Measurements from ENCODE around the gene PHACTR1. TPM values are rescaled to one million over a fixed set of nuclear protein-coding genes. Genes with fewer than 3 reads are reported as not detected.

The PHACTR1 gene
- total and polyA plus RNA-seq, 2 of the 4 experiments (the other 2 are of a cell fraction), result not detected

DNA sequence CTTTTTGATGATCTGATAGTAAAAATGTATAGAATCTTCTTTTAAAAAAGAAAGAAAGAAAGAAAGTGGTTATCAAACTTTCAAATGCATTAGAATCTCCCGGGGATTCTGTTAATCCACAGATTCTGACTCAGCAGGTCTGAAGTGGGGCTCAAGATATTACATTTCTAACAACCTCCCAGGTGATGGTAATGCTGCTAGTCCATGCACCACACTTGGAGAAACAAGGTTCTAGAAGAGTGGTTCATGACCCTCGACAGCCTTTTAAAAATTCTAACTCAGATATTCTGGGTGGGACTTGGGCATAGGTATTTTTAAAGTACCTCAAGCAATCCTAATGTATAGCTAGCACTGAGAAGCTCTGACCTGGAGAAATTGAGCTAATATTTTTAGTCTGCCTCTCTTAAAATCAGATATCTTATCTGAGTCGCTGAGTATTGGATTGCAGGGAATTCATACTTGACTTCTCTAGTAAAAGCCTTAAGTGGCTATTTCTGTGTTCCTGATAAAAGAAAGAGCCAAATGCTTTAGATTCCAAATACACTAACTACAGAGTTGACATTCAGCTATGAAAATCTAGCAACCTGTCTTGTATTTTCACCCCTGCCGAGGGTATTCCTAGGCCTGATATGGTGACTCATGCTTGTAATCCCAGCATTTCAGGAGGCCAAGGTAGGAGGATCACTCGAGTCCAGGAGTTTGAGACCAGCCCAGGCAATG lies 252.4 kb downstream of the PHACTR1 start:
- WGBS, 2 experiments (ENCODE audit: extremely low coverage in 2 of 2, insufficient read length in 1 of 2), result no CpG with 5 or more reads among the region's 5 CpGs
- in situ Hi-C loops (cut with MboI; ENCODE audit: low sequenced_read_pairs), result no loop called here
- Histone ChIP-seq H3K79me1 (ENCODE audit: low read depth in 1 of 2, low read length in 2 of 2) (no peaks in the 10 kb centered on the region), H3K36me3 (ENCODE audit: control insufficient read depth, insufficient read depth, low read length) (no peaks in the 10 kb centered on the region), H3K9ac (ENCODE audit: low read depth, low read length) (no peak overlapping the region), H2AFZ (replicated peaks; ENCODE audit: low read length, poor library complexity) (no peak overlapping the region), H2AK9ac (replicated peaks; ENCODE audit: low read depth, low read length, poor library complexity) (no peak overlapping the region), H3K23ac (ENCODE audit: low read depth, low read length) (no peak overlapping the region), H3K4me3 (ENCODE audit: insufficient read depth, low read depth, low read length) (no peak overlapping the region), H2BK20ac (ENCODE audit: low read depth, low read length) (no peak overlapping the region), H4K8ac (ENCODE audit: low read depth in 2 of 2, low read length in 2 of 2) (no peak overlapping the region), H3K14ac (replicated peaks; ENCODE audit: low read depth, low read length) (no peak overlapping the region), H3K56ac (ENCODE audit: extremely low read depth, insufficient read depth, low read length) (no peak overlapping the region), H2BK120ac (ENCODE audit: low read depth, low read length) (no peak overlapping the region), H3K4ac (ENCODE audit: low read depth, low read length) (no peak overlapping the region), H3K18ac (ENCODE audit: low read depth, low read length) (no peak overlapping the region), H2BK5ac (ENCODE audit: low read depth, low read length, poor library complexity, severe bottlenecking) (no peak overlapping the region), H3K4me2 (ENCODE audit: low read depth, low read length) (no peak overlapping the region), H3K27ac (ENCODE audit: insufficient read depth, low read length) (no peak overlapping the region), H4K20me1 (ENCODE audit: insufficient read depth, low read length) (no peaks in the 10 kb centered on the region), H4K91ac (ENCODE audit: insufficient read depth, low read depth, low read length) (no peak overlapping the region), H3K9me1 (ENCODE audit: insufficient read depth, low read length) (no peaks in the 10 kb centered on the region), H3K4me1 (ENCODE audit: control insufficient read depth, insufficient read depth, low read length) (no peaks in the 10 kb centered on the region), H2BK15ac (ENCODE audit: low read depth, low read length) (no peak overlapping the region), H2AK5ac (ENCODE audit: low read depth, low read length) (no peak overlapping the region), H3K9me3 (ENCODE audit: control insufficient read depth, insufficient read depth, low read length) (peaks cover 2% of the 10 kb centered on the region; the same call in 1 of the 2 replicates), H4K5ac (ENCODE audit: low read depth, low read length) (no peak overlapping the region), H3K27me3 (ENCODE audit: control insufficient read depth, insufficient read depth, low read length) (no peaks in the 10 kb centered on the region)
- dilution Hi-C loops (cut with HindIII; ENCODE audit: low sequenced_read_pairs, unreplicated experiment), result no loop called here
- POLR2A ChIA-PET (ENCODE audit: unreplicated experiment), result no interaction called here
- no peak for ATAC-seq (ENCODE audit: low read depth)
- no peak for TF ChIP-seq RCOR1 (IDR thresholded peaks at IDR 0.05; ENCODE audit: insufficient replicate concordance, low read length)
- TF ChIP-seq CHD1 (IDR thresholded peaks at IDR 0.05; ENCODE audit: low read depth, low read length), result no peak
- TF ChIP-seq FOS (IDR thresholded peaks at IDR 0.05; ENCODE audit: low read depth, low read length), result no peak
- TF ChIP-seq, protein P1, sequence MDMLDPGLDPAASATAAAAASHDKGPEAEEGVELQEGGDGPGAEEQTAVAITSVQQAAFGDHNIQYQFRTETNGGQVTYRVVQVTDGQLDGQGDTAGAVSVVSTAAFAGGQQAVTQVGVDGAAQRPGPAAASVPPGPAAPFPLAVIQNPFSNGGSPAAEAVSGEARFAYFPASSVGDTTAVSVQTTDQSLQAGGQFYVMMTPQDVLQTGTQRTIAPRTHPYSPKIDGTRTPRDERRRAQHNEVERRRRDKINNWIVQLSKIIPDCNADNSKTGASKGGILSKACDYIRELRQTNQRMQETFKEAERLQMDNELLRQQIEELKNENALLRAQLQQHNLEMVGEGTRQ (IDR thresholded peaks at IDR 0.05; ENCODE audit: low read depth, low read length), result no peak
- TF ChIP-seq POLR2A (IDR thresholded peaks at IDR 0.05; ENCODE audit: low read depth, low read length), result no peak
- no peak for TF ChIP-seq NFE2L2 (IDR thresholded peaks at IDR 0.05; ENCODE audit: low read depth, low read length)
- no peak for TF ChIP-seq MAFK (IDR thresholded peaks at IDR 0.05; ENCODE audit: low read depth, low read length)
- no peak for TF ChIP-seq RFX5 (IDR thresholded peaks at IDR 0.05; ENCODE audit: low read depth, low read length)
- no peak for TF ChIP-seq MAZ (IDR thresholded peaks at IDR 0.05; ENCODE audit: borderline replicate concordance, low read depth, low read length)
- TF ChIP-seq RAD21 (IDR thresholded peaks at IDR 0.05; ENCODE audit: low read length), result no peak
- TF ChIP-seq CEBPB (IDR thresholded peaks at IDR 0.05; ENCODE audit: low read depth, low read length), result no peak
- TF ChIP-seq, protein P2, sequence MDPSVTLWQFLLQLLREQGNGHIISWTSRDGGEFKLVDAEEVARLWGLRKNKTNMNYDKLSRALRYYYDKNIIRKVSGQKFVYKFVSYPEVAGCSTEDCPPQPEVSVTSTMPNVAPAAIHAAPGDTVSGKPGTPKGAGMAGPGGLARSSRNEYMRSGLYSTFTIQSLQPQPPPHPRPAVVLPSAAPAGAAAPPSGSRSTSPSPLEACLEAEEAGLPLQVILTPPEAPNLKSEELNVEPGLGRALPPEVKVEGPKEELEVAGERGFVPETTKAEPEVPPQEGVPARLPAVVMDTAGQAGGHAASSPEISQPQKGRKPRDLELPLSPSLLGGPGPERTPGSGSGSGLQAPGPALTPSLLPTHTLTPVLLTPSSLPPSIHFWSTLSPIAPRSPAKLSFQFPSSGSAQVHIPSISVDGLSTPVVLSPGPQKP (IDR thresholded peaks at IDR 0.05; ENCODE audit: borderline replicate concordance, low read depth, low read length), result no peak
- TF ChIP-seq SMC3 (IDR thresholded peaks at IDR 0.05; ENCODE audit: low read depth, low read length), result no peak
- TF ChIP-seq MXI1 (IDR thresholded peaks at IDR 0.05; ENCODE audit: borderline replicate concordance, low read depth, low read length), result no peak
- TF ChIP-seq, protein P3, sequence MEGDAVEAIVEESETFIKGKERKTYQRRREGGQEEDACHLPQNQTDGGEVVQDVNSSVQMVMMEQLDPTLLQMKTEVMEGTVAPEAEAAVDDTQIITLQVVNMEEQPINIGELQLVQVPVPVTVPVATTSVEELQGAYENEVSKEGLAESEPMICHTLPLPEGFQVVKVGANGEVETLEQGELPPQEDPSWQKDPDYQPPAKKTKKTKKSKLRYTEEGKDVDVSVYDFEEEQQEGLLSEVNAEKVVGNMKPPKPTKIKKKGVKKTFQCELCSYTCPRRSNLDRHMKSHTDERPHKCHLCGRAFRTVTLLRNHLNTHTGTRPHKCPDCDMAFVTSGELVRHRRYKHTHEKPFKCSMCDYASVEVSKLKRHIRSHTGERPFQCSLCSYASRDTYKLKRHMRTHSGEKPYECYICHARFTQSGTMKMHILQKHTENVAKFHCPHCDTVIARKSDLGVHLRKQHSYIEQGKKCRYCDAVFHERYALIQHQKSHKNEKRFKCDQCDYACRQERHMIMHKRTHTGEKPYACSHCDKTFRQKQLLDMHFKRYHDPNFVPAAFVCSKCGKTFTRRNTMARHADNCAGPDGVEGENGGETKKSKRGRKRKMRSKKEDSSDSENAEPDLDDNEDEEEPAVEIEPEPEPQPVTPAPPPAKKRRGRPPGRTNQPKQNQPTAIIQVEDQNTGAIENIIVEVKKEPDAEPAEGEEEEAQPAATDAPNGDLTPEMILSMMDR (conservative IDR thresholded peaks at IDR 0.05; ENCODE audit: low read depth, low read length), result no peak
- no peak for TF ChIP-seq BHLHE40 (IDR thresholded peaks at IDR 0.05; ENCODE audit: low read depth, low read length)
- BruUV-seq (replicated peaks), result no TSS peak
- CTCF ChIA-PET, result no interaction called here
- intact Hi-C loops (cut with micrococcal nuclease), result no loop called here
- no peak for DNase-seq
